GM12875 (cell line): ENCODE data around the gene EXT2.
A peak's percentile ranks its signal among the peaks of the same experiment; 100 is the strongest.

Experiments used
- H3K4me3 ChIP-seq: one replicate; pipeline ENCODE4 v1.5.1; 2011; ENCODE audit warnings: low read depth, low read length, control low read depth
- TF ChIP-seq, protein P1 (sequence below): IDR thresholded peaks from 2 replicates; pipeline ENCODE4 v1.5.1; 2011; ENCODE audit warnings: low read depth, mild to moderate bottlenecking, control low read depth, inconsistent platforms, low read length, moderate library complexity, borderline replicate concordance; ENCODE audit not compliant: insufficient read depth

EXT2 gene

DNA sequence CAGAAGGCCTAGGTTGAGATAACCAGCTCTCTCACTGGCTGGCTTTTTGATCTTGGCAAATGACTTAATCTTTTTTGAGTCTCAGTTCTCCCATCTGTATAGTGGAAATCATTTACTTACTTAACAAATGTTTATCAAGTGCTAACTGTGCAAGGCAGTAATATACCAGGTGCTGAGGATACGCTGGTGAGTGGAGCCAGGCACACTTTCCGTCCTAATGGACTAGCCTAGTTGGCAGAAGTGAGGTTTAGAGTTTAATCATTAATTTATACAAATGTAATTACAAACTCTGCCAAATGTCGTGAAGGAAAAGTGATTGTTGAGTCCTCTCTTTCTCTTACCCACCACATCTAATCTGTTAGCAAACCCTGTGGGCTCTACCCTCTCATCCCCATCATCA is 33.3 kb downstream of the EXT2 start:
- TF ChIP-seq, protein P1, sequence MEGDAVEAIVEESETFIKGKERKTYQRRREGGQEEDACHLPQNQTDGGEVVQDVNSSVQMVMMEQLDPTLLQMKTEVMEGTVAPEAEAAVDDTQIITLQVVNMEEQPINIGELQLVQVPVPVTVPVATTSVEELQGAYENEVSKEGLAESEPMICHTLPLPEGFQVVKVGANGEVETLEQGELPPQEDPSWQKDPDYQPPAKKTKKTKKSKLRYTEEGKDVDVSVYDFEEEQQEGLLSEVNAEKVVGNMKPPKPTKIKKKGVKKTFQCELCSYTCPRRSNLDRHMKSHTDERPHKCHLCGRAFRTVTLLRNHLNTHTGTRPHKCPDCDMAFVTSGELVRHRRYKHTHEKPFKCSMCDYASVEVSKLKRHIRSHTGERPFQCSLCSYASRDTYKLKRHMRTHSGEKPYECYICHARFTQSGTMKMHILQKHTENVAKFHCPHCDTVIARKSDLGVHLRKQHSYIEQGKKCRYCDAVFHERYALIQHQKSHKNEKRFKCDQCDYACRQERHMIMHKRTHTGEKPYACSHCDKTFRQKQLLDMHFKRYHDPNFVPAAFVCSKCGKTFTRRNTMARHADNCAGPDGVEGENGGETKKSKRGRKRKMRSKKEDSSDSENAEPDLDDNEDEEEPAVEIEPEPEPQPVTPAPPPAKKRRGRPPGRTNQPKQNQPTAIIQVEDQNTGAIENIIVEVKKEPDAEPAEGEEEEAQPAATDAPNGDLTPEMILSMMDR, result no peak
- H3K4me3 ChIP-seq, result no peak overlapping the region

DNA sequence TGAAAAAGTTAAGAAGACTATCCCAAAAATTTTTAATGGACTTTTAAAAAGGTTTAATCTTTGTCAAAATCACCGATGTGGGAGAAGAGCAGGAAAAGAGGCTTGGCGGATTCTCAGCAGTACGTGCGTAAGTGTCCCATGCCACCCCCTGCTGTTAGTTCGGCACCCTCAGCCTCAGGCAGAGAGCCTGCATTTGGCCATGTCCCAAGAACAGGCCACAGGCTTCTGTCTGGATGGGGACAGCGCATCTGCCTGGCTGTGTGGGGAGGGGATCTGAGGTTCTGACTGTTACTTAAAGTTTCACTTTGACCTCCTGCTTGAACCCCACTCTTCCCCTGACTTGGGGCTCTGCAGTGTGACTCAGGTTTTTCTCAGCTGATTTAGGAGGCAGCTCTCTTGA is 35.3 kb downstream of the EXT2 start:
- TF ChIP-seq, protein P1, result no peak
- no peak overlapping the region for H3K4me3 ChIP-seq

DNA sequence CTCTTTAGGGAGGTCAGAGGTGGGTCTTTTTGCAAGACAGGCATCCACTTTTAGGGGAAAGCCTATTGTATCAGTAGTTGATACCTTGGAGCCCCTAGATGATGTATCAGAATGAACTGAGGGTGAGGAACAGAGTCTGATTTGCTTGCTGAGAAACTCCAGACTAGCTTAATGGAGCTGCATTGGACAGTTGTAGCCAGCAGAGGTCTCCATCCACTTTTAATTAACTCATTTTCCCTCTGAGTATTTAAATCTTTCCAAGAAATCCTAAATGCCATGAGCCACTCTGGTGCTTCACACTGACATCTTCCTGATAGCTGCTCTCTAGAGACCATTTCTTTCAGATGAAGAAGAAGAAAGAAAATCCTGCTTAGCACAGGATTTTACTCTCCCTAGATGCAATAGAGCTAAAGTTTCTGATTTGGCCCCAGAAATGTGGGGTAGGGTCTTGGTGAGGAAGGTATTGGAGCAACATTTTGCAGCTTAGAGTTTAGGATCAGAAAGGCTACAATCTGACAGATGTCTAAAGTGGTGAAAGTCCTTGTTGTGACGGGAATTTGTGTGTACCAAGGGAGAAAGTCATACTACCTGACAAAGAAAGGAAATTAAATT is 38.0 kb downstream of the EXT2 start:
- TF ChIP-seq, protein P1, result peak; percentile 38; the same call in 1 of the 2 replicates

DNA sequence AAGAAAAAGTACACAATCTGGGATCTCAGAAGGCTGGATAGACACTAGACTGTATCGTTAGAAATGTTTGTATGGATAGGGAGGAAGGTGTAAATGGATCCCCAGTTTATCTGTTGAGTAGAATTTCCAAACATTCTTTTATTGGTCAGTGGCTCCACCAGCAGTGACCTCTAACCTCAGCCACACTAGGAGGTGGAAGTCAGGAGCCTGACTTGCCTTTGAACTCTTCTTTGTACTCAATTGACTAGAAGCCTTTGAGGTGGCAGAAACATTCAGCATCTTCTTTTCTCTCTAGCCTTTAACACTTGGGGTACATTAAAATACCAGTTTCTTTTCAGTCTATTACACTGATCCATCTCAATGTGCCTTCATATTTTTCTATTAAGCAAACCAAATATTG is 39.1 kb downstream of the EXT2 start:
- TF ChIP-seq, protein P1, result no peak
- no peak overlapping the region for H3K4me3 ChIP-seq

More for the DNA sequence above, 38.0 kb downstream of the EXT2 start:
- H3K4me3 ChIP-seq, result no peak overlapping the region

DNA sequence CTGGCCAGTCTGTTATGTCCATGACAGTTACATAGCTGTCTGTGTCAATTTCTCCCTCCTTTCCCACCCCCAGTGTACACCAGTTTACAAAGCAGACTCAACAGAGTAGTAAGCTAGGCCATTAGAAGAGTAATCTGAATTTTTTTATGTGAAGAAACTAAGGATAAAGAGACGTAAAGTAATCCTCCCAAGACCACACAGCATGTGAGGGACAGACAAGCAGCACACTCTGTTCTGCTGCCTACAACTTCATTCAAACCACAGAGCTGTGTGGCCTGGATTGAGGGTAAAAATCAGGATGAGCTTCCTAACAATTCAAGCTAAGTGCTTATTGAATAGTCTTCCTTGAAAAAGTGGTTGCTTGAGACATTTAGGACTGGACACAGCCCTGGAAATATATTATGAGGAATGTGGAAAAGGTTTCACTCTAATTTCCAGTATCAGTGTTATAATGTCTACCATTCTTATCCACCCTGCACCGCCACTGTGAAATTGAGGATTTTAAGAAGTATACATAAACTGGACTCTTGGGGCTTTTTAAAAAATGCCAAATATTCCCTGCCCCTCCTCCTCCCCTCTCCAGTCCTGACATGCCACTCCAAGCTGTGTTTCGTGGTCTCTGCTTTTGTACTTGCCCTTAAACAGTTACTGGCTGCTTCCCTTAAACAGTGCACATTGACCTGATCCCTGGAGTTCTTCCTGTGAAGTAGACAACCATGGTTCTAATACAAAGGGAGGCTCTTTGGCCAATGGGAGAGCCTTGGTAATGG is 40.9 kb downstream of the EXT2 start:
- H3K4me3 ChIP-seq, result no peak overlapping the region
- TF ChIP-seq, protein P1, result no peak

DNA sequence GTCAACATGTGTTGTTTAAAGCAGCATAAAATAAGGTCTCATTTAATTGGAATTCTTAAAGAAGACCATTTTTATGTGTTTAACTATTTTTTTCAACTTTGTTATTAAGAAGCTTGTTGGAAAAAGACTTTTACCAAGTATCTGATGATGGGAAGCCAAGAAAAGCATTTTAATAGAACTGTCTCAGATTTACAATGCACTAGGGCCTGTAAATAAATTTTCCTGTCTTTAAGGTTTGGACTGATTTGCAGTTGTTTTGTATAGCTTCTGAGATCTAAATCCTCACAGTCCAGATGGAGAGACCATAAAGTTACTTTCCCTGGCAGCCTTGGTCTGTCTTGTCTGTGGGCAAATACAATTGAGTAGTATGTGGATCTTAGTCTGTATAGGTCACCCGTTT is 41.6 kb downstream of the EXT2 start:
- TF ChIP-seq, protein P1, result no peak
- no peak overlapping the region for H3K4me3 ChIP-seq

DNA sequence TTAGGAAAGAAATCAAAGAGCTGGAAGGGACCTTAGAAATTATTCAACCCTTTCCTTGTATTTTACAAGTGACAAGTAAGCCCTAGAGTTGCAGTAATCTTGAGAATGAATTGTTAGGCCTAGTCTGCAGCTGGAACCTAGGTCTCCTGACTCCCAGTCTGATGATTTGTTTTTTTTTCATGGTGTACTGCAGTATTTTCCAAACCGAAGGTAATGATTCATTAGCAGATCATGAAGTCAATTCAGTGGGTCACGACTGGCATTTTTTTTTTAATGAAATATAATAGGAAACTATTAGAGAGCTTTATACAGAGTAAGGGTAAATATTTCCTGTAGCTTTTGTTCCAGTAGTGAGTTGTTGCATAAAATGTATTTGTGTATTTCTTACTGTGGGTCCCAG is 42.8 kb downstream of the EXT2 start:
- no peak overlapping the region for H3K4me3 ChIP-seq
- TF ChIP-seq, protein P1, result no peak
